MM.1S (cell line): ENCODE results near the gene TNFRSF12A.

Source experiments
- CTCF ChIP-seq: fragments of 300-600 bp; sonication (generic); IDR thresholded peaks from 2 replicates; pipeline ENCODE4 v1.5.1; 2016; ENCODE audit warnings: antibody characterized with exemption, low read length, mixed read lengths
- EZH2 ChIP-seq: fragments of 300-600 bp; sonication (generic); optimal IDR thresholded peaks from 2 replicates; pipeline ENCODE3; 2017; ENCODE audit warnings: low read depth, mild to moderate bottlenecking, antibody characterized with exemption, low read length, mixed read lengths
- EZH2phosphoT487 ChIP-seq: fragments of 300-600 bp; sonication (generic); IDR thresholded peaks from 2 replicates; pipeline ENCODE4 v1.6.1; 2018; ENCODE audit warnings: antibody characterized with exemption, low read length

- TF ChIP-seq CTCF, result no peak
- TF ChIP-seq EZH2phosphoT487, result no peak
- no peak for TF ChIP-seq EZH2
These were observed 36.4 kb downstream of the TNFRSF12A start for GRCh38 chr16:3056336-3057180.
